Upper lobe of right lung (tissue), 1 donor: ENCODE results near the gene ADCY3. TPM values are rescaled to one million over a fixed set of nuclear protein-coding genes. Genes with fewer than 3 reads are reported as not detected.

Experiments
- ATAC-seq: fragments of 200-7000 bp; cut with Tn5 transposase; one replicate; pipeline ENCODE4 v1.9.1; 2020; ENCODE audit warnings: mild to moderate bottlenecking, moderate library complexity
- DNase-seq: peaks from one replicate; pipeline ENCODE4 v3.0.0-alpha.2; 2020
- H3K27ac ChIP-seq: fragments of 200-600 bp; one replicate; pipeline ENCODE4 v1.8.0; 2022
- H3K27me3 ChIP-seq: fragments of 200-600 bp; one replicate; pipeline ENCODE4 v1.8.0; 2022; ENCODE audit warnings: mild to moderate bottlenecking
- H3K36me3 ChIP-seq: fragments of 200-600 bp; one replicate; pipeline ENCODE4 v1.8.0; 2022
- H3K4me1 ChIP-seq: fragments of 200-600 bp; one replicate; pipeline ENCODE4 v1.8.0; 2022
- H3K4me3 ChIP-seq: fragments of 200-600 bp; one replicate; pipeline ENCODE4 v1.8.0; 2022; ENCODE audit warnings: mild to moderate bottlenecking
- H3K9me3 ChIP-seq: fragments of 200-600 bp; one replicate; pipeline ENCODE4 v1.8.0; 2022
- intact Hi-C: fragments of 100-400 bp; cut with DNase I; formaldehyde crosslinking; loops from one replicate; pipeline ENCODE4 v1.11.0; 2022
- total RNA-seq: library from RNA; stranded (reverse); fragmentation: NEBNext Ultra II Directional; extraction: Animal tissue kit (Norgen Biotek cat#: 25700); gene quantifications from one replicate; pipeline ENCODE4 v1.2.1, GENCODE V29; 2021
- TF ChIP-seq, protein P1 (sequence below): fragments of 200-600 bp; IDR thresholded peaks from one replicate; pipeline ENCODE4 v1.8.0; 2022; ENCODE audit warnings: antibody characterized with exemption
- donor health status: DM: no; HTN: yes; CAD: no; lungs with severe emphysema.

The ADCY3 gene
- total RNA-seq, 1 donor from 2014 or later, result 37.0 TPM

DNA sequence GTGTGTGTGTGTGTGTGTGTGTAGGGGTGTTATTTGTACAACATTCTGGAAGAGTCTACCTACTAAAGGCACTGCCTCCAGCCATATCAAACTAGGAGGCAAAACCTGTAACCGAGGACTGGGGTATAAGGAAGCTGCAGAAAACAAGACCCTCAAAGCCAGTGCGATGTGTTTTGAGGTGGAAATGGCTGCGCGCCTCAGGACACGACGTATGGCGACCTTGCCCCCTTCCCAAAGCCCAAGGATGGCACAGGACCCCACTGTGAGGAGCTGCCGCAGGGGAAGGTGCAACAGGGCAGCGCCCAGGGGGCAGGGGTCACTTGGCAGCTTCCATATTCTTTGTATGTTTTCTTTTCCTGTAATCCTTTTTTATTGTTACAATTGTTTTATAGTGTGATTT, 67.0 kb downstream of the ADCY3 start:
- ATAC-seq (no peak), DNase-seq (no peak)
- H3K27ac ChIP-seq, result no peak overlapping the region
- no peaks in the 10 kb centered on the region for H3K36me3 ChIP-seq
- H3K4me3 ChIP-seq, result no peak overlapping the region
- no peaks in the 10 kb centered on the region for H3K9me3 ChIP-seq
- H3K4me1 ChIP-seq, result no peaks in the 10 kb centered on the region
- intact Hi-C loops, result no loop called here
- TF ChIP-seq, protein P1, sequence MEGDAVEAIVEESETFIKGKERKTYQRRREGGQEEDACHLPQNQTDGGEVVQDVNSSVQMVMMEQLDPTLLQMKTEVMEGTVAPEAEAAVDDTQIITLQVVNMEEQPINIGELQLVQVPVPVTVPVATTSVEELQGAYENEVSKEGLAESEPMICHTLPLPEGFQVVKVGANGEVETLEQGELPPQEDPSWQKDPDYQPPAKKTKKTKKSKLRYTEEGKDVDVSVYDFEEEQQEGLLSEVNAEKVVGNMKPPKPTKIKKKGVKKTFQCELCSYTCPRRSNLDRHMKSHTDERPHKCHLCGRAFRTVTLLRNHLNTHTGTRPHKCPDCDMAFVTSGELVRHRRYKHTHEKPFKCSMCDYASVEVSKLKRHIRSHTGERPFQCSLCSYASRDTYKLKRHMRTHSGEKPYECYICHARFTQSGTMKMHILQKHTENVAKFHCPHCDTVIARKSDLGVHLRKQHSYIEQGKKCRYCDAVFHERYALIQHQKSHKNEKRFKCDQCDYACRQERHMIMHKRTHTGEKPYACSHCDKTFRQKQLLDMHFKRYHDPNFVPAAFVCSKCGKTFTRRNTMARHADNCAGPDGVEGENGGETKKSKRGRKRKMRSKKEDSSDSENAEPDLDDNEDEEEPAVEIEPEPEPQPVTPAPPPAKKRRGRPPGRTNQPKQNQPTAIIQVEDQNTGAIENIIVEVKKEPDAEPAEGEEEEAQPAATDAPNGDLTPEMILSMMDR, result no peak
- H3K27me3 ChIP-seq, result no peaks in the 10 kb centered on the region

DNA sequence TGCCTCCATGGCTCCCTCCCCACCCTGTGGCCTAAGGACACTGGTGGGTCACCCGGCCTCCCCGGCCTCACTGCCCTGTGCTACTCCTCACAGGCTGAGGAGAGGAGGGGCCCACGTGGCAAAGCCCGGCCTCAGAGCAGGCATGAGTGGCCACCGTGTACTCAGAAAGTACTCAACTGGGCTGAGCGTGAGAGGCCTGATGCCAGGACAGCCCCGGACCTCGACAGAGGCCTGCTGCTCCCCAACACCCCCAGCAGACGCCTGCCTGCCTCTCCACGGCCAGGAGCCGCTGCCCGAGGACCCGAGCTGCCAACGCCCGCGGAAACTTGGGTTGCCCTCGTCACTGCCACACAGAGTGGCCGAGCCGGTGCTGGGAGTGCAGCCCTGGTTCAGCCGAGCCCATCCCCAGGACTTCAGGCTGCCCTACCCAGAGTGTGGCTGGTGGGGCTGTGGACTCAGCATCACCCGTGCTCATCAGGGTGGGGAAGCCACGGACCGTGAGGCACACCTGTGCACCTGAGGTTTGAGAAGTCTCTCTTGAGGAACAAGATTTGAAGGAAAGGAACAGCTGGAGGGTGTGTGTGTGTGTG, 67.5 kb downstream of the ADCY3 start:
- DNase-seq (no peak), ATAC-seq (peak; percentile 71)
- H3K4me3 ChIP-seq, result no peak overlapping the region
- no peak overlapping the region for H3K27ac ChIP-seq
- no peaks in the 10 kb centered on the region for H3K36me3 ChIP-seq
- intact Hi-C loops, result no loop called here
- no peaks in the 10 kb centered on the region for H3K27me3 ChIP-seq
- H3K9me3 ChIP-seq, result no peaks in the 10 kb centered on the region
- H3K4me1 ChIP-seq, result no peaks in the 10 kb centered on the region
- TF ChIP-seq, protein P1, result no peak

DNA sequence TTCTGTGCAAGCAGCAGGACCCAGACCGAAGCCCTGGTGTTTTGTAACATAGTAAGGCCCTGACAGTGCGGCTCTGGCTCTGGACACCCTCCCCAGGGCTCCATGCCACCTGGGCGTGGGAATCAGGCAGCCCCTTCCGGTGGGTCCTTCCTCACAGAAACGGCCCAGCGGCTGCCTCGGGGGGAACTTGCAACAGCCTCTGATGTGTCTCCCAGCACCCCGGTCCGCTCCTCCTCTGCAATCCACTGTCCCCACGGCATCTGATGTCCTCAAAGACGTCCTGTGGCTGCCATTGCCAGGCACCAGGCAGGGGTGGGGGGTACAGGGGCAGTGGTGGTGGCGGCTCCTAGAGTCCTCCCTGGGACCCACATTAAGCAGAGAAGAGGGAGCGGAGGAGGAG, 68.0 kb downstream of the ADCY3 start:
- intact Hi-C loops, result no loop called here
- Histone ChIP-seq H3K9me3 (no peaks in the 10 kb centered on the region), H3K36me3 (no peaks in the 10 kb centered on the region), H3K4me3 (no peak overlapping the region), H3K27me3 (no peaks in the 10 kb centered on the region), H3K4me1 (no peaks in the 10 kb centered on the region), H3K27ac (no peak overlapping the region)
- DNase-seq (no peak), ATAC-seq (no peak)
- TF ChIP-seq, protein P1, result no peak

DNA sequence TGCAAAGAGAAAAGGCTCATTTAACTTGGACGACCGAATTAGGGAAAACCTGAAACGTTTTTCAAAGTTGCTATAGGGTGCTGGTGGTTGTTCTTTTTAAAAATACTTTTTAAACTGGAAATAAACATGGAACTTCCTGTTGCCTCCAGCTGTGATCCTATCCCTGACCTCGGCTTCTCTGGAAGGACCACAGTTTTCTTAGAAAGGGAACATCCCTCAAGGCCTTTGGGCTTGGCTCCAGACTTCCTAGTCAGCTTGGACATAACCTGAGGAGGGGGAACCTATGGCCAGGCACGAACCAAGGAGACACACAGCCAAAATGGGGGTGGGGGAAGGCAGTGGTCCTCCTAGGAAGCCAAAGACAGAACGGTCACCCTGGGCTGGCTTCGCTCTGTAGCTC, 69.1 kb downstream of the ADCY3 start:
- Histone ChIP-seq H3K36me3 (no peaks in the 10 kb centered on the region), H3K4me1 (no peaks in the 10 kb centered on the region), H3K27ac (no peak overlapping the region), H3K9me3 (no peaks in the 10 kb centered on the region), H3K4me3 (no peak overlapping the region), H3K27me3 (no peaks in the 10 kb centered on the region)
- TF ChIP-seq, protein P1, result no peak
- DNase-seq (no peak), ATAC-seq (no peak)
- intact Hi-C loops, result no loop called here

DNA sequence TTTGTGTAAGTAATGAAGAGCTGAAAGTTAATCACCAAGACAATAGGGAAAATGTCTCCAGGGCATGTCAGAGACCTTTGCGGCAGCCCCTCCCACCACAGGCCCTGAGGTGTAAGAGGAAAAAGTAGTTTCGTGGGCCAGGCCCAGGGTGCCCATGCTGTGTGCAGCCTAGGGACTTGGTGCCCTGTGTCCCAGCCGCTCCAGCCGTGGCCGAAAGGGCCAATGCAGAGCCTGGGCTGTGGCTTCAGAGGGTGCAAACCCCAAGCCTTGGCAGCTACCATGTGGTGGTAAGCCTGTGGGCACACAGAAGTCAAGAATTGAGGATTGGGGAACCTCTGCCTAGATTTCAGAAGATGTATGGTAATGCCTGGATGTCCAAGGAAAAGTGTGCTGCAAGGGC, 74.3 kb downstream of the ADCY3 start:
- ATAC-seq, result no peak
- no peak for DNase-seq
- H3K27ac ChIP-seq, result no peak overlapping the region
- H3K27me3 ChIP-seq, result no peaks in the 10 kb centered on the region
- intact Hi-C loops, result no loop called here
- H3K4me1 ChIP-seq, result no peaks in the 10 kb centered on the region
- H3K4me3 ChIP-seq, result no peak overlapping the region
- no peaks in the 10 kb centered on the region for H3K9me3 ChIP-seq
- TF ChIP-seq, protein P1, result no peak
- peaks cover 5% of the 10 kb centered on the region for H3K36me3 ChIP-seq
